SK-N-SH (cell line): ENCODE results near the gene NID1. TPM values are rescaled to one million over a fixed set of nuclear protein-coding genes. Genes with fewer than 3 reads are reported as not detected.

Experiments
- CTCF ChIA-PET: fragments of 300-600, 350-600 bp; formaldehyde crosslinking; extraction: SDS; loops from one replicate; lab custom pipeline; 2021; lab: Yijun Ruan, JAX
- POLR2A ChIA-PET: fragments of 350-600 bp; sonication (Branson Sonifier 250); formaldehyde crosslinking; extraction: SDS; loops from one replicate; lab custom pipeline; 2020; ENCODE audit warnings: antibody characterized with exemption, inconsistent platforms; lab: Yijun Ruan, JAX
- DNase-seq: peaks from one replicate; pipeline ENCODE4 v3.0.0; 2012
- H2AFZ ChIP-seq: fragments of 200-600 bp; sonication (generic); 2 replicates; pipeline ENCODE4 v1.8.1; 2016; ENCODE audit warnings: antibody characterized with exemption, mild to moderate bottlenecking, low read depth
- H3F3A ChIP-seq: fragments of 200-600 bp; sonication (generic); replicated peaks from 2 replicates; pipeline ENCODE3; 2016; ENCODE audit warnings: antibody characterized with exemption, mild to moderate bottlenecking; ENCODE audit not compliant: insufficient read depth
- H3K27ac ChIP-seq, 2 experiments: fragments of 200-500 bp in 1 of 2; fragments of 200-600 bp in 1 of 2; sonication (Bioruptor generic) in 1 of 2; sonication (generic), shearing (Covaris generic) in 1 of 2; 2 replicates each; pipeline versions ENCODE4 v1.5.1 to v1.6.1; 2014 to 2016; ENCODE audit warnings: low read depth in 2 of 2, inconsistent platforms in 1 of 2, low read length in 1 of 2, mild to moderate bottlenecking in 1 of 2, mixed read lengths in 1 of 2
- H3K27me3 ChIP-seq: fragments of 200-600 bp; sonication (generic), shearing (Covaris generic); 2 replicates; pipeline ENCODE4 v1.6.1; 2016; ENCODE audit warnings: mixed run types; ENCODE audit not compliant: insufficient read depth
- H3K36me3 ChIP-seq, 2 experiments: fragments of 200-500 bp in 1 of 2; fragments of 200-600 bp in 1 of 2; sonication (Bioruptor generic) in 1 of 2; sonication (generic) in 1 of 2; replicated peaks in 1 of 2; 2 replicates each; pipeline versions ENCODE3 to v1.5.1; 2014 to 2016; ENCODE audit warnings: low read length in 1 of 2, mild to moderate bottlenecking in 1 of 2; ENCODE audit not compliant: insufficient read depth in 2 of 2, control insufficient read depth in 1 of 2
- H3K4me1 ChIP-seq, 2 experiments: fragments of 200-500 bp in 1 of 2; fragments of 200-600 bp in 1 of 2; sonication (Bioruptor generic) in 1 of 2; sonication (generic), shearing (Covaris generic) in 1 of 2; 2 replicates each; pipeline versions ENCODE4 v1.5.1 to v1.6.1; 2014 to 2016; ENCODE audit warnings: low read depth in 1 of 2, low read length in 1 of 2, mixed run types in 1 of 2; ENCODE audit not compliant: insufficient read depth in 2 of 2, control insufficient read depth in 1 of 2
- H3K4me2 ChIP-seq: fragments of 200-600 bp; sonication (generic), shearing (Covaris generic); 2 replicates; pipeline ENCODE4 v1.6.1; 2017; ENCODE audit warnings: mixed run types
- H3K4me3 ChIP-seq, 2 experiments: fragments of 200-500 bp in 1 of 2; fragments of 200-600 bp in 1 of 2; sonication (Bioruptor generic) in 1 of 2; sonication (generic), shearing (Covaris generic) in 1 of 2; 2 replicates each; pipeline versions ENCODE4 v1.5.1 to v1.8.1; 2014 to 2016; ENCODE audit warnings: low read depth in 2 of 2, inconsistent platforms in 1 of 2, low read length in 1 of 2, mild to moderate bottlenecking in 1 of 2, mixed read lengths in 1 of 2, moderate library complexity in 1 of 2
- H3K79me2 ChIP-seq: fragments of 200-600 bp; sonication (generic); 2 replicates; pipeline ENCODE4 v1.8.1; 2017; ENCODE audit warnings: mild to moderate bottlenecking; ENCODE audit not compliant: insufficient read depth
- H3K9ac ChIP-seq: fragments of 200-600 bp; sonication (generic); 2 replicates; pipeline ENCODE4 v1.6.1; 2017; ENCODE audit warnings: mixed run types
- H3K9me2 ChIP-seq: fragments of 200-600 bp; sonication (generic); 2 replicates; pipeline ENCODE4 v1.6.1; 2017; ENCODE audit warnings: mixed run types
- H3K9me3 ChIP-seq: fragments of 200-600 bp; sonication (generic); 2 replicates; pipeline ENCODE4 v1.6.1; 2017; ENCODE audit warnings: mixed run types, mild to moderate bottlenecking, moderate library complexity
- H4K20me1 ChIP-seq: fragments of 200-600 bp; sonication (generic); 2 replicates; pipeline ENCODE4 v1.6.1; 2017; ENCODE audit warnings: mild to moderate bottlenecking, mixed run types; ENCODE audit not compliant: insufficient read depth
- ELF1 ChIP-seq: IDR thresholded peaks from 2 replicates; pipeline ENCODE4 v1.4.0; 2012
- GATA2 ChIP-seq: sonication (generic); formaldehyde crosslinking; IDR thresholded peaks from 2 replicates; pipeline ENCODE4 v1.5.0; 2020; ENCODE audit warnings: mild to moderate bottlenecking, missing genetic modification reagents
- MXI1 ChIP-seq: IDR thresholded peaks from 2 replicates; pipeline ENCODE4 v1.6.1; 2012; ENCODE audit warnings: mild to moderate bottlenecking, low read depth, low read length, improper control_type of control experiment
- NRF1 ChIP-seq: IDR thresholded peaks from 2 replicates; pipeline ENCODE4 v1.6.1; 2012; ENCODE audit warnings: low read depth, mild to moderate bottlenecking, low read length
- POLR2AphosphoS5 ChIP-seq: IDR thresholded peaks from 2 replicates; pipeline ENCODE4 v1.6.1; 2012; ENCODE audit warnings: low read depth, low read length
- RAD21 ChIP-seq: IDR thresholded peaks from 2 replicates; pipeline ENCODE4 v1.6.1; 2012; ENCODE audit warnings: mild to moderate bottlenecking, low read length
- RCOR1 ChIP-seq: fragments of 150-350 bp; IDR thresholded peaks from 2 replicates; pipeline ENCODE4 v1.6.1; 2017; ENCODE audit warnings: antibody characterized with exemption, low read length
- SIN3A ChIP-seq: IDR thresholded peaks from 2 replicates; pipeline ENCODE4 v1.6.1; 2012; ENCODE audit warnings: low read depth, mild to moderate bottlenecking, low read length, moderate library complexity, borderline replicate concordance
- SMC3 ChIP-seq: IDR thresholded peaks from 2 replicates; pipeline ENCODE4 v1.6.1; 2012; ENCODE audit warnings: low read depth, low read length, improper control_type of control experiment
- TCF12 ChIP-seq: IDR thresholded peaks from 2 replicates; pipeline ENCODE4 v1.4.0; 2012
- TEAD4 ChIP-seq: IDR thresholded peaks from 2 replicates; pipeline ENCODE4 v1.4.0; 2012; ENCODE audit warnings: mild to moderate bottlenecking, borderline replicate concordance; ENCODE audit not compliant: insufficient read depth
- YY1 ChIP-seq: IDR thresholded peaks from 2 replicates; pipeline ENCODE4 v1.4.0; 2012; ENCODE audit warnings: low read depth, mild to moderate bottlenecking
- WGBS: methylation state at CpG from one replicate; pipeline ENCODE4 v1.1.6; 2017; ENCODE audit warnings: low lambda C conversion rate; 5-methylcytosine and 5-hydroxymethylcytosine counted together
- polyA plus RNA-seq, 3 experiments: library from polyadenylated mRNA; depleted of rRNA; stranded (reverse); fragments of >200 nt; gene quantifications; 2 replicates each; pipeline ENCODE4 v1.2.3, GENCODE V29; 2012
- TF ChIP-seq, protein P1 (sequence below): IDR thresholded peaks from 2 replicates; pipeline ENCODE4 v1.4.0; 2012; ENCODE audit warnings: low read depth
- TF ChIP-seq, protein P2 (sequence below): fragments of 150-350 bp; IDR thresholded peaks from 2 replicates; pipeline ENCODE4 v1.6.1; 2016; ENCODE audit warnings: mild to moderate bottlenecking, low read depth, low read length
- TF ChIP-seq, protein P3 (sequence below): IDR thresholded peaks from 2 replicates; pipeline ENCODE4 v1.4.0; 2012; ENCODE audit warnings: low read depth, borderline replicate concordance
- TF ChIP-seq, protein P4 (sequence below): IDR thresholded peaks from 2 replicates; pipeline ENCODE4; 2012
- TF ChIP-seq, protein P5 (sequence below): IDR thresholded peaks from 2 replicates; pipeline ENCODE4 v1.6.1; 2012; ENCODE audit warnings: mild to moderate bottlenecking, low read depth, low read length, moderate library complexity

The NID1 gene
- polyA plus RNA-seq, 1 of the 3 experiments (the other 2 are of a cell fraction) = 74.3 TPM

DNA sequence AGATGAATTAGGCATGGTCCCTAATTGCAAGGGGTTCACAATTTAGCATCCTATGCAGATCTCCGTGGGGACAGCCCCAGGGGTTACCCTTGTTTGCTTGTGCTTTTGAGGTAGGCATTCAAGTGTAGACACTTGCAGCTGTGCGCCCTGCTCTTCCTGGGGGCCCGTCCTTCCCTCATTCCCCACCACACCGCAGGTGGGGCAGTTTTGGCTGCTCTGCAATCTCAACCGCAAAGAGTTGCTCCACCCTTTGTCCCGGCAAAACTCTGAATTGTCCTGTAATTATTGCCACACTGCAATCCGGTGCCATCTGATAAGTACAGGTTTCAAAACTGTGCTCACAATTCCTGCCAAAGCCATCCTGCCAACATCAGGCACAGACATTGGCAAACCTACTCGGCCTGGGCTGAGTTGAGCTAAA, 132.8 kb downstream of the NID1 start:
- no peak overlapping the region for H3K27ac ChIP-seq
- no peak overlapping the region for H3K9ac ChIP-seq
- H3K9me3 ChIP-seq = no peaks in the 10 kb centered on the region
- H3K27me3 ChIP-seq = no peaks in the 10 kb centered on the region
- no peaks in the 10 kb centered on the region; a peak in 1 of 4 replicates for H3K4me1 ChIP-seq
- H3K79me2 ChIP-seq = no peaks in the 10 kb centered on the region
- no peak overlapping the region for H3K4me2 ChIP-seq
- TF ChIP-seq MXI1 = no peak
- no peak for TF ChIP-seq POLR2AphosphoS5
- TF ChIP-seq TCF12 = no peak
- TF ChIP-seq, protein P1, sequence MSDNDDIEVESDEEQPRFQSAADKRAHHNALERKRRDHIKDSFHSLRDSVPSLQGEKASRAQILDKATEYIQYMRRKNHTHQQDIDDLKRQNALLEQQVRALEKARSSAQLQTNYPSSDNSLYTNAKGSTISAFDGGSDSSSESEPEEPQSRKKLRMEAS = no peak
- TF ChIP-seq, protein P2, sequence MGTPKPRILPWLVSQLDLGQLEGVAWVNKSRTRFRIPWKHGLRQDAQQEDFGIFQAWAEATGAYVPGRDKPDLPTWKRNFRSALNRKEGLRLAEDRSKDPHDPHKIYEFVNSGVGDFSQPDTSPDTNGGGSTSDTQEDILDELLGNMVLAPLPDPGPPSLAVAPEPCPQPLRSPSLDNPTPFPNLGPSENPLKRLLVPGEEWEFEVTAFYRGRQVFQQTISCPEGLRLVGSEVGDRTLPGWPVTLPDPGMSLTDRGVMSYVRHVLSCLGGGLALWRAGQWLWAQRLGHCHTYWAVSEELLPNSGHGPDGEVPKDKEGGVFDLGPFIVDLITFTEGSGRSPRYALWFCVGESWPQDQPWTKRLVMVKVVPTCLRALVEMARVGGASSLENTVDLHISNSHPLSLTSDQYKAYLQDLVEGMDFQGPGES = no peak
- TF ChIP-seq GATA2 = no peak
- no peak for TF ChIP-seq RCOR1
- TF ChIP-seq, protein P3, sequence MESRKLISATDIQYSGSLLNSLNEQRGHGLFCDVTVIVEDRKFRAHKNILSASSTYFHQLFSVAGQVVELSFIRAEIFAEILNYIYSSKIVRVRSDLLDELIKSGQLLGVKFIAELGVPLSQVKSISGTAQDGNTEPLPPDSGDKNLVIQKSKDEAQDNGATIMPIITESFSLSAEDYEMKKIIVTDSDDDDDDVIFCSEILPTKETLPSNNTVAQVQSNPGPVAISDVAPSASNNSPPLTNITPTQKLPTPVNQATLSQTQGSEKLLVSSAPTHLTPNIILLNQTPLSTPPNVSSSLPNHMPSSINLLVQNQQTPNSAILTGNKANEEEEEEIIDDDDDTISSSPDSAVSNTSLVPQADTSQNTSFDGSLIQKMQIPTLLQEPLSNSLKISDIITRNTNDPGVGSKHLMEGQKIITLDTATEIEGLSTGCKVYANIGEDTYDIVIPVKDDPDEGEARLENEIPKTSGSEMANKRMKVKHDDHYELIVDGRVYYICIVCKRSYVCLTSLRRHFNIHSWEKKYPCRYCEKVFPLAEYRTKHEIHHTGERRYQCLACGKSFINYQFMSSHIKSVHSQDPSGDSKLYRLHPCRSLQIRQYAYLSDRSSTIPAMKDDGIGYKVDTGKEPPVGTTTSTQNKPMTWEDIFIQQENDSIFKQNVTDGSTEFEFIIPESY = no peak
- TF ChIP-seq, protein P4, sequence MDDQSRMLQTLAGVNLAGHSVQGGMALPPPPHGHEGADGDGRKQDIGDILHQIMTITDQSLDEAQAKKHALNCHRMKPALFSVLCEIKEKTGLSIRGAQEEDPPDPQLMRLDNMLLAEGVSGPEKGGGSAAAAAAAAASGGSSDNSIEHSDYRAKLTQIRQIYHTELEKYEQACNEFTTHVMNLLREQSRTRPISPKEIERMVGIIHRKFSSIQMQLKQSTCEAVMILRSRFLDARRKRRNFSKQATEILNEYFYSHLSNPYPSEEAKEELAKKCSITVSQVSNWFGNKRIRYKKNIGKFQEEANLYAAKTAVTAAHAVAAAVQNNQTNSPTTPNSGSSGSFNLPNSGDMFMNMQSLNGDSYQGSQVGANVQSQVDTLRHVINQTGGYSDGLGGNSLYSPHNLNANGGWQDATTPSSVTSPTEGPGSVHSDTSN = no peak
- TF ChIP-seq TEAD4 = no peak
- no peak for TF ChIP-seq YY1
- TF ChIP-seq NRF1 = no peak
- TF ChIP-seq SIN3A = no peak
- no peaks in the 10 kb centered on the region for H3F3A ChIP-seq
- ChIA-PET CTCF (interaction anchor here (0.6 to 3.5 kb wide), 2 partner anchors 39 to 410 kb away, joined by 3 to 14 read pairs; no protein-coding TSS in a partner anchor), POLR2A (no interaction called here)
- H4K20me1 ChIP-seq = no peaks in the 10 kb centered on the region
- H3K4me3 ChIP-seq = no peak overlapping the region
- H3K36me3 ChIP-seq = no peaks in the 10 kb centered on the region
- WGBS = 63% methylated on average over 5 of the region's 8 CpGs
- no peak for DNase-seq
- H2AFZ ChIP-seq = no peak overlapping the region
- no peaks in the 10 kb centered on the region for H3K9me2 ChIP-seq

DNA sequence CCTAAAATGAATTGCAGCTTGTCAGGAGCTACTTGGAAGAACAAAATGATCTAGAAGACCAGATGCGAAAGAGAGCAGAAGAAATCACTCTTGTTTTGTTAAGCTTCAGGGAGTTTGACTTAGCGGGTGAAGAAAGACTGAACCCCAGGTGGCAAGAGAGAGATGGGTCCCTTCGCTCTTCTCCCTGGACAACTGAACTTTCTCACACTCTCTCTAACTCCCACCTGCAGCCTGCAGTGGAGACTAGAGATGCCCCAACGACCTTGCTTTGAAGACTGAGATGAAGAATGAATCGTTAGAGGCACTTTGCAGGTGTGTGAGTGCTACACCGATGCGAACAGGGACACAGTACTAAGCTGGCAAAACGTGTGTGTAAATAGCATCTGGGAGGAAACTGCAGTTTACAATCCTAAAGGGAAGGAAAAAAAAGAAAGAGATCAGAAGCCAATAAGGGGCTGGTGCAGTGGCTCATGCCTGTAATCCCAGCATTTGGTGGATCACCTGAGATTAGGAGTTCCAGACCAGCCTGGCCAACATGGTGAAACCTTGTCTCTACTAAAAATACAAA, 133.6 kb downstream of the NID1 start:
- no peak overlapping the region for H2AFZ ChIP-seq
- no peaks in the 10 kb centered on the region for H3K36me3 ChIP-seq
- WGBS = 81% methylated on average over 8 of the region's 8 CpGs
- no peak overlapping the region for H3K4me3 ChIP-seq
- H3K27ac ChIP-seq = no peak overlapping the region
- no peaks in the 10 kb centered on the region for H3K27me3 ChIP-seq
- no peak for DNase-seq
- H3K4me2 ChIP-seq = no peak overlapping the region
- no peaks in the 10 kb centered on the region for H3K9me2 ChIP-seq
- H3F3A ChIP-seq = no peaks in the 10 kb centered on the region
- H3K4me1 ChIP-seq = no peaks in the 10 kb centered on the region; a peak in 1 of 4 replicates
- H3K79me2 ChIP-seq = no peaks in the 10 kb centered on the region
- ChIA-PET POLR2A (no interaction called here), CTCF (interaction anchor here (0.6 kb wide), 1 partner anchor 503 kb away, joined by 3 read pairs; no protein-coding TSS in a partner anchor)
- no peaks in the 10 kb centered on the region for H4K20me1 ChIP-seq
- no peak overlapping the region for H3K9ac ChIP-seq
- H3K9me3 ChIP-seq = no peaks in the 10 kb centered on the region
- TF ChIP-seq RAD21 = no peak
- TF ChIP-seq RCOR1 = no peak
- no peak for TF ChIP-seq SMC3
- TF ChIP-seq ELF1 = no peak
- TF ChIP-seq, protein P1 = no peak
- TF ChIP-seq, protein P4 = no peak
- TF ChIP-seq, protein P5, sequence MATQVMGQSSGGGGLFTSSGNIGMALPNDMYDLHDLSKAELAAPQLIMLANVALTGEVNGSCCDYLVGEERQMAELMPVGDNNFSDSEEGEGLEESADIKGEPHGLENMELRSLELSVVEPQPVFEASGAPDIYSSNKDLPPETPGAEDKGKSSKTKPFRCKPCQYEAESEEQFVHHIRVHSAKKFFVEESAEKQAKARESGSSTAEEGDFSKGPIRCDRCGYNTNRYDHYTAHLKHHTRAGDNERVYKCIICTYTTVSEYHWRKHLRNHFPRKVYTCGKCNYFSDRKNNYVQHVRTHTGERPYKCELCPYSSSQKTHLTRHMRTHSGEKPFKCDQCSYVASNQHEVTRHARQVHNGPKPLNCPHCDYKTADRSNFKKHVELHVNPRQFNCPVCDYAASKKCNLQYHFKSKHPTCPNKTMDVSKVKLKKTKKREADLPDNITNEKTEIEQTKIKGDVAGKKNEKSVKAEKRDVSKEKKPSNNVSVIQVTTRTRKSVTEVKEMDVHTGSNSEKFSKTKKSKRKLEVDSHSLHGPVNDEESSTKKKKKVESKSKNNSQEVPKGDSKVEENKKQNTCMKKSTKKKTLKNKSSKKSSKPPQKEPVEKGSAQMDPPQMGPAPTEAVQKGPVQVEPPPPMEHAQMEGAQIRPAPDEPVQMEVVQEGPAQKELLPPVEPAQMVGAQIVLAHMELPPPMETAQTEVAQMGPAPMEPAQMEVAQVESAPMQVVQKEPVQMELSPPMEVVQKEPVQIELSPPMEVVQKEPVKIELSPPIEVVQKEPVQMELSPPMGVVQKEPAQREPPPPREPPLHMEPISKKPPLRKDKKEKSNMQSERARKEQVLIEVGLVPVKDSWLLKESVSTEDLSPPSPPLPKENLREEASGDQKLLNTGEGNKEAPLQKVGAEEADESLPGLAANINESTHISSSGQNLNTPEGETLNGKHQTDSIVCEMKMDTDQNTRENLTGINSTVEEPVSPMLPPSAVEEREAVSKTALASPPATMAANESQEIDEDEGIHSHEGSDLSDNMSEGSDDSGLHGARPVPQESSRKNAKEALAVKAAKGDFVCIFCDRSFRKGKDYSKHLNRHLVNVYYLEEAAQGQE = no peak
